ENCODE results near the gene CLIC3.

The CLIC3 gene

DNA sequence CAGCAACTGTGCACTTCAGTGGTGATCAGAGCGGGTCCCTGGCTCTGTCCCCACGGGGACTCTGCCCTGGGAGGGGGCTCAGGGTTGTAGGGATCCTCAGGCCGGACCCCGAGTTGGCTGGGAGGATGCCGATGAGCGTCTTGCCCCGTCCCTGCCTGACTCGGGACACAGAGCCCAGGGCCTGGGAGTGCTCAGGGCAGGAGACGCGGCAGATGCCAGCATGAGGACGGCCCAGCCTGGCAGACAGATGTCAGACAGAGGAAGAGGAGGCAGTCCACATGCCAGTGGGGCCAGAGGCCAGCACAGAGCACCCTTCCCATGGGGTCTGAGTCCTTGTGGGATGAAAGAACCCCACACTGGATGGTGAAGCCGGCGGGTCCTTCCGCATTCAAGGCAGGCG is 33.0 kb downstream of the CLIC3 start:
- DNase-seq, result no peak

DNA sequence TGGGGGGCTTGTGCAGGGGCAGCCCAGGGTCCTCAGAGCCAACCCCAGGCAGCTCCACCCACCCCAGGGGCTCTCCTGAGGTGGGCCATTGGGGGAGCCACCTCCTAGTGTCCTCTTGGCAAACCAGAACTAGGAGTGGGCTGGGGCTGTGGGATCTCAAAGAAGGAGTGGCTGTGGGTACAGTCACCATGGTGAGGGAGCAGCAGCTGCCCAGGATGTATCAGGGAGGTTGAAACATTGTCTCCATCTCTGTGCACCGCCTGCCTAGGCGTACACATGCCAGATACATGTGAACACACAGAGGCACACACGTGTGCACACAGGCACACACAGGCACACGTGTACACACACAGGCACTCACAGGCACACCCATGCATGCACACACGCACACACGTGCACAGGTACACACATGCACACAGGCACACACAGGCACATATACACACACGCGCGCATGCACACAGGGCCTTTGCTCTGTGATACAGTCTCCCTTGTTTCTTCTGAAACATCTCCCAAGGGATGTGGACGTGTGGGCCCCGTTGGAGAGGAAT is 33.6 kb downstream of the CLIC3 start:
- DNase-seq, result no peak

DNA sequence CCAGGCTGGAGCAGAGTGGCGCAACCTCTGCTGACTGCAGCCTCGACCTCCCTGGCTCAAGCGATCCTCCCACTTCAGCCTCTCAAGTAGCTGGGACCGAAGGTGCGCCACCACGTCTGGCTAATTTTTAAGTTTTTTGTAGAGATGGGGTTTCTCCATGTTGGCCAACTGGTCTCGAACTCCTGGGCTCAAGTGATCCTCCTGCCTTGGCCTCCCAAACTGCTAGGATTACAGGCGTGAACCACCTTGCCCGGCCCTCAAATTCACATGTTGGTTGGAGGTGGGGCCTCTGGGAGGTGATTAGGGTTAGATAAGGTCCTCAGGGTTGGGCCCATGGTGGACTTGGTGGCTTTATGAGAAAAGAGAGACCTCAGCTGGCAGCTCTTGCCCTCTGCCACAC is 34.2 kb downstream of the CLIC3 start:
- no peak for DNase-seq

DNA sequence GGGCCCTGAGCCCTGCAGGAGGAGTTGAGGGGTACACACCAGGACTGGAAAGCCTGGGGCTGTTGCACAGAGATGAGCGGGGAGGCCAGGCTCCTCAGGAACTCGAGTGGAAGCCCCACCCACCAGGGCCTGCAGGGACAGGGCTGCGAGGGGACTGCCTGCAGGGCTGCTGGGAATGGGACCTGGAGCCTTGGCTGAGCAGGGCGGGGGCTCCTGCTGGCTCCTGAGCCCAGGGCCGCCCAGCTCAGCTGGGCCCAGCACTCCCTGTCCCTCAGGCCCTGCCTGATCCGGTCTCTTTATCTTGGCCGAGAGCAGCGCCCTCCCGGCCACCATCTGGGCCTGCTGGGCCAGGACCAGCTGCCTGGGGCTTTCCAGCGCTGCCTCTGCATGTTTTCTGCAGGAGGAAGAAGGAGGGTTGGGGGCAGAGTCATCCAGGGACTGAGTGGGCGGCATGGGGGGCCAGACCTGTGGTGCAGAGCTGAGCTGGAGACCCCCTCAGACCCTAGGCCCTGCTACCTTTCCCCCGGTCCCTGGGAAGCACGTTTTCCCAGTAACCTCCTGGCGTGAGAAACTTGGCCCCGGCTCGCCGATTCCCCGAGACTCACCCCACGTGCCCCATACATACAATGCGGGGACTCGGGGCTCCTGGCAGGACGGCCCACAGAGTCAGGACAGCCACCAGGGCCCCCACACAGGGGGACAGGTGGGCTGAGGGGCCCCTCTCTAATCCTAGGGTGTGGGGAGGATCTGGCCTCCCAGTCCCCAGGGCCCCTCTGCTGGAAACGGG is 34.9 kb downstream of the CLIC3 start:
- no peak for DNase-seq

DNA sequence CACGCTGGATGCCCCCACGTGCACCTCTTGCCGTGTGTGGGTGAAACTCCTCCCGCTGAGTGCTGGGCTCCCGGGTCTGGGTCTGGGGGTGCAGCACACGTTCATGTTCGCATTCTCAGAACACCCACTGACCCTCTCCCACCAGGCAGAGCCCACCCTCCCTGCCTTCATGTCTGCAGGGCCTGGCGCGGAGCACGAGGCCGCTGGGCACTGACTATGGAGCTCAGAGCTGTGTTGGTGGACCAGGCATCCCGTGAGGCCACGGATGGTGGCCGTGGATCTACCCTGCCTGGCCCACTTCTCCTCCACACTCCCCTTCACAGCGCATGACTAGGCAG is 35.5 kb downstream of the CLIC3 start:
- DNase-seq, result no peak

DNA sequence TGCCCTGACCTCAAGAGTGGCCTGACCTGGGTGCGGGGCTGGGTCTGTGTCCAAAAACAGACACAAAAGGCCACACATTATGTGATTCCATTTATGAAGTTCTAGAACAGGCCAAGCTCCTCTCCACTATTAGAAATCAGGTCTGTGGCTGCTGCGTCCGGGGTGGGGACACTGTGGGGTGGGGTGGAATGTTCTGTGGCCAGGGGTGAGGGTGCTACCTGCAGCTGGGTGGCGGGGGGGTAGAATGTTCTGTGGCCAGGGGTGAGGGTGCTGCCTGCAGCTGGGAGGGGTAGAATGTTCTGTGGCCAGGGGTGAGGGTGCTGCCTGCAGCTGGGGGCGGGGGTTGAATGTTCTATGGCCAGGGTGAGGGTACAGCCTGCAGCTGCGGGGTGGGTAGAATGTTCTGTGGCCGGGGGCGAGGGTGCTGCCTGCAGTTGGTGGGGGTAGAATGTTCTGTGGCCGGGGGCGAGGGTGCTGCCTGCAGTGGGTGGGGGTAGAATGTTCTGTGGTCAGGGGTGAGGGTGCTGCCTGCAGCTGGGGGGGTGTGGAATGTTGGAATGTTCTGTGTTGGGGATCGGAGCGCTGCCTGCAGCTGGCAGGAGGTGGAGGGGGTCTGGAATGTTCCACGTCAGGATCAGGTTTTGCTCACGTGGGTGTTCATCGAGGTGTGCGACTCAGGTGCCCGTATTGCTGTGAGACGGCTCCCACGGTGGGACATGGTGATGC is 36.0 kb downstream of the CLIC3 start:
- DNase-seq, result no peak

DNA sequence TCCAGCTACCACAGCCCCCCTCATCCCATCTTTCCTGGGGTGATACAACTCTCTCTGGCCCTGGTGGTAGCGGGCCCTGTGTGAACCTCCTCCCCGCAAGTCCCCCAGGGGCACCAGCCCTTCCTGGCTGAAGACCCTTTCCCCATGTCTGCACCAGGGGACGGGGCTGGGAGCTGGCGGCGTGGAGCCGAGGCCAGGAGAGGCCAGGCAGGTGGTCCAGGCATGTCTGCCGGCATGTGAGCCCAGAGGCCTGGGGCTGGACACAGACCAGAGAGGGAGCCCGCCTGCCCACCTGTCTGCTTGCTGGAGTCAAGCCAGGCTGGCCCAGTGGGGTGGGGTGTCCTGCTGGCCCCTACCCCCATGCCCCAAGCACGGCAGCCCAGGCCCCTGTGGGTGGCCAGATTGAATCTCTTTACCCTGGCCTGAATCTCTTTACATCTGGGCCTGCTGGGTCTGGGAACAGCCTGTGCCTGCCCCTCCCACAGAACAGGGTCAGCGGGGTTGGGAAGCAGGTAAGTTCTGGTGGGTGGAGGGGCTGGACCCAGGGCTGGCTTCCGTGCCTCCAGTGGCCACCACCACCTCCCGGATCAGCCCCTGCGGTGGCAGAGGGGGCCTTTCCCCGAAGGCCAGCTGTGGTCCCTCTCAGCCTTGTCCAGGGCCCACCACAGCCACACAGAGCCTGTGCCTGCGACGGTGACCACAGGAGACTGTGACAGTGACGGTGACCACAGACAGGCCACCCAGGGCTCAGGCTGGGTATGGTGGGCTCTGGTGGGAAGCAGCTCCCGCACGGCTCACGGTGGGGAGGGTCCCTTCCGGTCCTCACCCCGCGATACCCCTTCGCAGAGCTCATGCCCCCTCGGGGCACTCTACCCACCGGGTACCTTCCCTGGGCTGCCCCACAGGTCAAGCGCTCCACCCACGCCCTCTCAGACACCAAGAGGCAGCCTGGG is 37.2 kb downstream of the CLIC3 start:
- DNase-seq, result no peak

DNA sequence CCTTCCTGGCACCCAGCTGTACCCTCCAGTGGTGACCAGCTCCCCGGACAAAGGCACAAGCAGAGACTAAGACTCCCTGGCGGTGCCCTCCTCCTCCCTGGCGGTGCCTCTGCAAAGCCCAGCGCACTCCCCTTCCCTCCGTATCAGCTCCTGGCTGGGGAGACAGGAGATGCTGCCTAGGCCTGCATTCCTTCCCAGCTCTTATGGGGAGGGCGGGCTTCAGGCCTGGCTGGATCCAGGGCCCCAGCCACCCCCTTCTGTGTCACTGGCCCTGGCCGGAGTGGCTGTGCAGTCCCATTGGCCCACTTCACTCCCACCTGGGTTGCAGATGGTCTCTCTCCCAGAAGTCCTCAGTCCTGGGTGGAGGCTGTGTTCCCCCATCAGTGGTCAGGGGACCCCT is 37.9 kb downstream of the CLIC3 start:
- no peak for DNase-seq

DNA sequence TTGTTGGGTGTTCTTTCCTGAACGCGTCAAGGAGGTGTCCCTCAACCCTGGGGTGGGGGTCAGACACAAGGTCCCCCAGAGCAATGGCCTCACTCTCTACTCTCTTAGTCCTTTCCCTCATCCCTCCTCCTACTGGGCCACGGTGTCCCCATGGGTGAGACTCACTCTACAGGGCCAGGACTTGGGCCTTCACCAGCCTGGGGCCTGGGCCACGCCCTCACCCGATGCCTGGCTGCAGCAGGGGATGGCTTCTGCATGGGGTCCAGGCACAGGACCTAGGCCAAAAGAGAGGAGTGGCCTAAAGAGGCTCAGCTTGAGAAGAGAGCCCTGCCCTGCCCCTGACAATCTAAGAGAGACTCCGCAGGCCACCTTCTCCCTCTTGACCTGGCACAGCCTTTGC is 38.5 kb downstream of the CLIC3 start:
- no peak for DNase-seq

DNA sequence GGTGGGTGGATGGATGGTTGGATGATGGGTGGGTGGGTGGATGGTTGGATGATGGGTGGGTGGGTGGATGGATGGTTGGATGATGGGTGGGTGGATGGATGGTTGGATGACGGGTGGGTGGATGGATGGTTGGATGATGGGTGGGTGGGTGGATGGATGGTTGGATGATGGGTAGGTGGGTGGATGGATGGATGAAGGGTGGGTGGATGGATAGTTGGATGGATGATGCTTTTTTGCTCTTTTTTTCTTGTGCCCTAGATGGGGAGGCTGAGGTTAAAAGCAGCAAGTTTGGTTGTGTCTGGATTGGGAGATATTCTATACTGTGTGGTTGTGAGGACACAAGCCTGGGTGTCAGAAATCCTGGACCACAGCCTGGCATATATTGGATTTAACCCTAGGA is 38.9 kb downstream of the CLIC3 start:
- DNase-seq, result no peak

DNA sequence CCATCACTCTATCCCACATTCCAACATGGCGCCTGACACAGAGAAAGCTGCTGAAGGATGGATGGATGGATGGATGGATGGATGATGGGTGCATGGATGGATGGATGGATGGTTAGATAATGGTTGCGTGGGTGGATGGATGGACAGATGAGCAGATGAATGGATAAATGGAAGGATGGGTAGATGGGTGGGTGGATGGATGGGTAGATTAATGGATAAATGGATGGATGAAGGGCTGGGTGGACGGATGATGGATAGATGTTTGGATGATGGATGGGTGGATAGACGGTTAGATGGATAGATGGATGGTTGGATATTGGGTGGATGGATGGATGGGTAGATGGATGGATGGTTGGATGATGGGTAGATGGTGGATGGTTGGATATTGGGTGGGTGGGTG is 39.8 kb downstream of the CLIC3 start:
- DNase-seq, result no peak

DNA sequence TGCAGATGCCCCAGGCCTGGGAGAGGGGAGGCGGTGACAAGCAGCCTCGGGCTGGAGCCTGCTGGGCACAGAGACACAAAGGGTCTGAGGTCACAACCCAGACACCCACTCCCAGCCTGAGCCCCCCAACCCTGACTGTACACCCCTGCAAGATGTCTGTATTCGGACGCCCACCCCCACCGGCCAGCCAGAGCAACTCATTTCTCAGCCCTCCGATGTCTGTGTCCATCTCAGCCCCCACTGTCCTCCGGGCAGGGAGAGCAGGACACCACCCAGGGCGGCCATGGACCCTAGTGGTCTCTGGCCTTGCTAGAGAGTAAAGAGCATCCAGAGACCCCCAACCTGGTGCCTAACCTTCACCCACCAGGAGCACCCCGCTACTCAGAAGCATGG is 40.4 kb downstream of the CLIC3 start:
- DNase-seq, result no peak

DNA sequence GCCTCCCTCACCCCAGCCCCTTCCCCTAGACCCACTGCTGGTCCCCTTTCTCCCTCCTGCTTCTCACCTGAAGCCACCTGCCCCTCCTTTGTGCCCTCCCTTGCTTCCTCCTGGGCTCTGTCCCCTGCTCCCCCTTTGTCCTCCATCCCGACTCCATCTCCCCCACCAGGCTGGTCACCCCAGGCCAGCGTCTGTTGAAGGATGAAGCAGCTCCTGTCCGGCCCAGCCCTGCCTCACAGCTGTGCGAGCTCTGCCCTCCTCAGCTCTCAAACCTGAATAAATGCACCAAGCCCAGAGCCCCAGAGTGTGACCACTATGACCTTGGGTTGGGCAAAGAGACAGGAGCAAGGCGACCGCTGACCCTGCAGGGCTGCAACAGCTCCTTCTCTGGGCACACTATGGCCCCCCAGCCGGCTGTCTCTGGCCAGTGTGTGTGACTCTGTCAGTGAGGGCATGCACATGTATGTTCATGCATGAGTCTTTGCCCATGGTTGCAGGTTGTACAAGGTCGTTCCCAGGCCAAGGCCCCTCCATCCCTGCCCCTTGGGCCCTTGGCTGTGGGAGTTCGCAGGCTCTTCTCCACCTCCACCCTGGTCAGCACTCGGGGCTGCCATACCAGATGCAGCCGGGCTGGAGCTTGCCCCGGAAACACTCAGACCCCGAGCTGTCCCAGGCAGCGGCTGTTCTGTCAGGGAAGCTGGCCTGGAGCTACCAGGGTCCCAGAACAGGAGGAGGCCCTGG is 41.0 kb downstream of the CLIC3 start:
- no peak for DNase-seq

DNA sequence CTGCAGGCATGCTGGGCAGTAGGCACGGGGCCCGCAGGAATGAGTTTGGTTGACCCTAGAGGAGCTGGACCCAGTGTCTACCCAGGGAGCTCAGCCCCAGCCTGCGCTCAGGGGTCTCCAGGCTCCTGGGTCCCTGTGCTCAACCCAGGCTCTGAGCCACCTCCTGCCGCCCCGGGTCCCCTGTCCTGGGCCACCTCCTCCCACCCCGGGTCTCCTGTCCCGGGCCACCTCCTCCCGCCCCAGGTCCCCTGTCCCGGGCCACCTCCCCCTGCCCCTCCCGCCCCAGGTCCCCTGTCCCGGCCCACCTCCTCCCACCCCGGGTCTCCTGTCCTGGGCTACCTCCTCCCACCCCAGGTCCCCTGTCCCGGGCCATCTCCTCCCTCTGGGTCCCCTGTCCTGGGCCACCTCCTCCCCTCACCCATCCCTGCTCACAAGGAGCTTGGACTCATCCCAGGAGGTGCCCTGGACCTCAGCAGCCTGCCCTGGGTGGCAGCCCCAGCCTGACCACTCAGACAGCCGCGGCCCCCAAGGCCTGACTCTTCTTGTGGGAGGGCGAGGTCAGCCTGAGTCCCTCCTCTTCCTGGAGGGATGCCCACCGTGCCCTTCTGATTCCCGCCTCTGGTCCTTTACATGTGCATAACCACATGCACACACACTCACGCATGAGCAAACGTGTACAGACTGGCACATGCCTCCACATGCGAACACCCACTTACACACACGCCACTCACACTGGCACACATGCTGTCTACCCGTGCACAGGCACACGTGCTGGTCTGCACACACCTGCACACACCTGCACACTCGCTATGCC is 41.9 kb downstream of the CLIC3 start:
- no peak for DNase-seq

DNA sequence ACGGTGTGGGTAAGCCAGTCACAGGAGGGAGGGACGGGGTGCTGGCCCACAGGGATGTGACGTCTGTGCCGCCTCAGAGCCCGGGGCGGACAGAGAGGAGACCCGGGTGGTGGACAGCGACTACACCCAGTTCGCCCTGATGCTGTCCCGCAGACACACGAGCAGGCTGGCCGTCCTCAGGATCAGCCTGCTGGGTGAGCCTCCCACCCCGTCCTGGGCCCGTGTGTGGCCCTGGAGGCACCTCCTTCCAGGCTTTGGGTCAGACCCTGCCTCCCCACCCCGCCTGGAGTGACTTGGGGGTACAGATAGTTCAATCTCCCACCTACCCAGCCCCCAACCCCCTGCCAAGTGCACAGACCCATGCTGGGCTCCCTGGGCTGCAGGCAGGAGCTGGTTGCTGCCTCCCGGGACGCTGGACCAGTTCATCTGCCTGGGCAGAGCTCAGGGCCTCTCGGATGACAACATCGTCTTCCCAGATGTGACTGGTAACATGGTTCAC is 42.5 kb downstream of the CLIC3 start:
- no peak for DNase-seq

DNA sequence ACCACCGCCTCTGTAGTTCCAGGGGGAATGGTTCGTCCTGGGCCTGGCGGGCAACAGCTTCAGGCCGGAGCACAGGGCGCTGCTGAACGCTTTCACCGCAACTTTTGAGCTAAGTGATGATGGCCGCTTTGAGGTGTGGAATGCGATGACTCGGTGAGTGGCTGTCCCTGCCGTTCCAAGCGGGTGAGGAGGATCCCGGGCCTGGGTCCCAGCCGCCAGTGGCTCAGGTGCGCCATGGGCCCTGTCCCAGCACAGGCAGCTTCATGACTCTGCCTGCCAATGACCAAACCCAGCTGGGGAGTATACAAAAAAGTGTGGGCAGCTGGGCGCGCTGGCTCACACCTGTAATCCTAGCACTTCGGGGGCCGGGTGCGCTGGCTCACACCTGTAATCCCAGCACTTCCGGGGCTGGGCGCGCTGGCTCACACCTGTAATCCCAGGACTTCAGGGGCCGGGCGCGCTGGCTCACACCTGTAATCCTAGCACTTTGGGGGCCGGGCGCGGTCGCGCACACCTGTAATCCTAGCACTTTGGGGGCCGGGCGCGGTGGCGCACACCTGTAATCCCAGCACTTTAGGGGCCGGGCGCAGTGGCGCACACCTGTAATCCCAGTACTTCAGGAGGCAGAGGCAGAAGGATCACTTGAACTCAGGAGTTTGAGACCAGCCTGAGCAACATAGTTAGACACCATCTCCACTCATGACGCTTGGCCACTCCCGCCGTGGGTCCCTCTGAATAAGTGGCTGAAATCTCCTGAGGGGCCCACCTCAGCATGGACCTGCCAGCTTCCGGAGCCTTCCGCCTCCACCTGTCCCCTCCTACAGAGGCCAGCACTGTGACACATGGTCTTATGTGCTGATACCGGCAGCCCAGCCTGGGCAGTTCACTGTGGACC is 43.2 kb downstream of the CLIC3 start:
- DNase-seq, result no peak

DNA sequence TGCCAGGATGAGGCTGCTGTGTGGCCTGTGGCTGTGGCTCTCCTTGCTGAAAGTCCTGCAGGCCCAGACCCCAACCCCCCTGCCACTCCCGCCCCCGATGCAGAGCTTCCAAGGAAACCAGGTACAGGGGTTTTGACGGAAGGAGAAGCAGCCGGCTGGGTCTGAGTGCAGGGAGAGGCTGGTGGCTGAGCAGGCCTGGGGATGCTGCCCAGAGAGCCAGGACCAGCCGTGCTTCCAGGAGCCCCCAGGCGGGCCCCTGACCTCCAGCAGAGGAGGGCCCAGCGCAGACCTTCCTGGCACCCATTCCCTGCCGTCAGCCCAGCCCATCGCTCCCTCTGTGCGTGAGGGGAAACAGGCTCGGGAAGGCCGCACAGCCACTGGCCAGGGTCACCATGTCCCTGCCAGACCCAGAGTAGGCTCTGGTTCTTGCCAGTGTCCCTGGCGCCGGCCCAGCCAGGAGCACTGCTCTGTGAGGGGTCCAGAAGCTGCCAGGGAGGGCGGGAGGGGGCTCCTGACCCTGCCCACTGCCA is 44.0 kb downstream of the CLIC3 start:
- DNase-seq, result no peak

DNA sequence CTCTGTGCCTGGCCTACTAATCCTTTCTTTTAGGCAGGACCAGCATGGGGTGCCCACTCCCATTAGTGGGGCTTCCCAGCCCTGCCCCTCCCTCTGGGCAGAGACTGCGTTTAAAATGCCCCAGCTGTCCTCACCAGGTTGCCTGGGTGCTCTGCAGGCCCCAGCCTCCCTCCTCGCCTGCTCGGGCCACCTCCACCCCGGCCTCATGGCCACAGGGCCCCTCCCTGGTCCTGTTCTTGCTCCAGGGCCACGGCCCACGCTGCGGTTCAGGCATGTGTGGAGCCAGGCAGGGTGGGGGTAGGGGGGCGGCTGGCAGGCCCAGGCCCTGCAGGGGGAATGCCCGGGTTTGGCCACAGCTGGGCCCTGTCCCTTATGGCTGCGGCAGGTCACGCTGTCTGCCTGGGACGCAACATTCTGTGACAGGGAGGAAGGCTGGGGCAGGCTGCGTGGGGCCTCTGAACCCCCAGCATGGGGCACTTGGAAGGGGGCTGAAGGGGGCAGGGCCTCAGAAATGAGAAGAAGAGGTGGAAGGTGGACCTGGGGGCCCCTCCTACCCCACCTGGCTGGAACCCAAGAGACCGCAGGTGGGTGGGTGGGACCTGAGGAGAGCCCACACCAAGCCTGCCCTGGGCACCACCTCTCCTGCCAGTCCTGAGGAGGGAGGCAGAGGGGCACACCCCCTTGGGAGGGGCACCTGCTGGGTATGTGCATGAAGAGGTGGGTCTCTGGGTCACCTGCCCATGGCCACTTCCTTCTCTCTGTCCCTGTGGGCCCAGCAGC is 44.6 kb downstream of the CLIC3 start, which contains the start of gene LCN12:
LCN12 (plus strand) TSS at position 733 of the 780 bp plus-strand sequence. CDS start 55 bp downstream, outside the sequence.
- no peak for DNase-seq

DNA sequence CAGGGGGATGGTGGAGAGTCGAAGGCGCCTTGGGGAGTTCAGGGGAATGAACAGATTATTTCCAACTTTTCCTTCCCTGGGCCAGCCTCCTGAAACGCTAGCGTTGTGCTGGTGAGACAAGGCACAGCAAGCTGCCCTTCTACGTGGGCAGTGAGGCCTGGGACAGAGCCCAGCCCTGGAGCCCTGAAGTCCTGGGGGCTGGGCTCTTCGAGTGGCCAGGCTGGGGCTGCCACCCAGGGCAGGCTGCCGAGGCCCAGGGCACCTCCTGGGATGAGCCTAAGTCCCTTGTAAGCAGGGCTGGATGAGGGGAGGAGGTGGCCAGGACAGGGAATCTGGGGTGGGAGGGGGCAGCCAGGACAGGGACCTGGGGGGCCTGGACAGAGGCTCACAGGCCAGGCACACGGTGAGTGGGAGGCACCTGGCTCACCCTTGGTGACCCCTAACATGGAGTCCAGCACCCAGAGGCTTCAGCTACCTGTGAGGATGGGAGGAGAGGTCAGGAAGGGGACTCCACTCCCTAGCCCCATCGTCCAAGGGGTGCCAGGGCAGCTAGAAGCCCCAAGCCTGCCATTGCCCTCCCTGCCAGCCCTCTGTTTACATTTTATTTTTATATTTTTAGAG is 45.6 kb downstream of the CLIC3 start:
- no peak for DNase-seq
